C4-2B (cell line): ENCODE results near the gene HLF.

Source experiments
- CTCF ChIP-seq: fragments of 450-650 bp; conservative IDR thresholded peaks from 2 replicates; pipeline ENCODE4 v1.5.1; 2017; ENCODE audit warnings: mild to moderate bottlenecking
- ZFX ChIP-seq: fragments of 450-650 bp; IDR thresholded peaks from 2 replicates; pipeline ENCODE4 v1.6.1; 2017

- TF ChIP-seq CTCF (no peak), ZFX (no peak)
Measured at GRCh38 chr17:55215711-55216110, 49.0 kb upstream of the HLF start.
